Colonic mucosa (tissue), 4 donors: ENCODE data around the gene PUSL1. TPM values are rescaled to one million over a fixed set of nuclear protein-coding genes. Genes with fewer than 3 reads are reported as not detected.
A peak's percentile ranks its signal among the peaks of the same experiment; 100 is the strongest.

Experiments used
- DNase-seq: peaks from one replicate; pipeline ENCODE4 v3.0.0-alpha.2; 2020
- H3K27ac ChIP-seq: fragments of 200-600 bp; one replicate; pipeline ENCODE4 v1.8.0; 2021
- H3K27me3 ChIP-seq: fragments of 200-600 bp; one replicate; pipeline ENCODE4 v1.8.0; 2021
- H3K36me3 ChIP-seq: fragments of 200-600 bp; one replicate; pipeline ENCODE4 v1.8.0; 2021
- H3K4me1 ChIP-seq: fragments of 200-600 bp; one replicate; pipeline ENCODE4 v1.8.0; 2021; ENCODE audit warnings: mild to moderate bottlenecking
- H3K4me3 ChIP-seq: fragments of 200-600 bp; one replicate; pipeline ENCODE4 v1.8.0; 2021
- H3K9ac ChIP-seq, 2 donors: one replicate each; pipeline ENCODE4 v1.7.0; 2013; ENCODE audit warnings: control low read depth in 2 of 2, low read depth in 2 of 2, low read length in 2 of 2
- H3K9me3 ChIP-seq: fragments of 200-600 bp; one replicate; pipeline ENCODE4 v1.8.0; 2021
- CTCF ChIP-seq: fragments of 200-600 bp; IDR thresholded peaks from one replicate; pipeline ENCODE4 v1.8.0; 2022; ENCODE audit warnings: antibody characterized with exemption, mild to moderate bottlenecking
- intact Hi-C: fragments of 100-400 bp; cut with DNase I; formaldehyde crosslinking; loops from one replicate; pipeline ENCODE4 v1.14.1; 2022
- total RNA-seq, 2 donors: library from RNA; stranded (reverse); fragmentation: NEBNext Ultra II Directional in 1 of 2; extraction: Animal tissue kit (Norgen Biotek cat#: 25700) in 1 of 2; gene quantifications; one replicate each; pipeline ENCODE4 v1.2.1, GENCODE V29; 2021
- donor health status: healthy.
- donor health status: DM: no; HTN: no; CAD: no.
- donor health status: DM: no; HTN: no; CAD: no.

PUSL1 gene
- total RNA-seq, 2 donors from 2014 or later = 14.3 to 35.8 TPM

- DNase-seq = no peak
- H3K27me3 ChIP-seq = no peaks in the 10 kb centered on the region
- H3K4me3 ChIP-seq = no peak overlapping the region
- intact Hi-C loops = no loop called here
- H3K4me1 ChIP-seq = peaks cover 6% of the 10 kb centered on the region
- H3K27ac ChIP-seq = no peak overlapping the region
- H3K36me3 ChIP-seq = no peaks in the 10 kb centered on the region
- peak overlapping the region in 1 of 2 donors; percentile 46 for H3K9ac ChIP-seq
- TF ChIP-seq CTCF = no peak
- no peaks in the 10 kb centered on the region for H3K9me3 ChIP-seq
Measured at GRCh38 chr1:1330366-1331067, 22.1 kb downstream of the PUSL1 start.

GRCh38 chr1:1331068-1331965 lies 22.9 kb downstream of the PUSL1 start, which contains the start of gene TAS1R3:
Gene TAS1R3, plus strand, starts transcription at chr1:1331280. Its CDS starts 66 bp downstream, at chr1:1331346.
- no peak for TF ChIP-seq CTCF
- intact Hi-C loops = no loop called here
- Histone ChIP-seq H3K4me3 (no peak within 1 kb of the TSS), H3K36me3 (no peaks in the 10 kb centered on the region), H3K27me3 (no peaks in the 10 kb centered on the region), H3K27ac (no peak within 1 kb of the TSS), H3K9ac (peak within 1 kb of the TSS in 1 of 2 donors; percentile 46), H3K4me1 (no peaks in the 10 kb centered on the region), H3K9me3 (no peaks in the 10 kb centered on the region)
- no peak for DNase-seq

DNA sequence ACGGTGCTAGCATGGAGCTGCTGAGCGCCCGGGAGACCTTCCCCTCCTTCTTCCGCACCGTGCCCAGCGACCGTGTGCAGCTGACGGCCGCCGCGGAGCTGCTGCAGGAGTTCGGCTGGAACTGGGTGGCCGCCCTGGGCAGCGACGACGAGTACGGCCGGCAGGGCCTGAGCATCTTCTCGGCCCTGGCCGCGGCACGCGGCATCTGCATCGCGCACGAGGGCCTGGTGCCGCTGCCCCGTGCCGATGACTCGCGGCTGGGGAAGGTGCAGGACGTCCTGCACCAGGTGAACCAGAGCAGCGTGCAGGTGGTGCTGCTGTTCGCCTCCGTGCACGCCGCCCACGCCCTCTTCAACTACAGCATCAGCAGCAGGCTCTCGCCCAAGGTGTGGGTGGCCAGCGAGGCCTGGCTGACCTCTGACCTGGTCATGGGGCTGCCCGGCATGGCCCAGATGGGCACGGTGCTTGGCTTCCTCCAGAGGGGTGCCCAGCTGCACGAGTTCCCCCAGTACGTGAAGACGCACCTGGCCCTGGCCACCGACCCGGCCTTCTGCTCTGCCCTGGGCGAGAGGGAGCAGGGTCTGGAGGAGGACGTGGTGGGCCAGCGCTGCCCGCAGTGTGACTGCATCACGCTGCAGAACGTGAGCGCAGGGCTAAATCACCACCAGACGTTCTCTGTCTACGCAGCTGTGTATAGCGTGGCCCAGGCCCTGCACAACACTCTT lies 23.8 kb downstream of the PUSL1 start:
- no peak overlapping the region for H3K9ac ChIP-seq
- no peaks in the 10 kb centered on the region for H3K36me3 ChIP-seq
- no peak overlapping the region for H3K4me3 ChIP-seq
- H3K4me1 ChIP-seq = no peaks in the 10 kb centered on the region
- no peak overlapping the region for H3K27ac ChIP-seq
- intact Hi-C loops = no loop called here
- DNase-seq = no peak
- TF ChIP-seq CTCF = no peak
- H3K9me3 ChIP-seq = no peaks in the 10 kb centered on the region
- H3K27me3 ChIP-seq = no peaks in the 10 kb centered on the region

DNA sequence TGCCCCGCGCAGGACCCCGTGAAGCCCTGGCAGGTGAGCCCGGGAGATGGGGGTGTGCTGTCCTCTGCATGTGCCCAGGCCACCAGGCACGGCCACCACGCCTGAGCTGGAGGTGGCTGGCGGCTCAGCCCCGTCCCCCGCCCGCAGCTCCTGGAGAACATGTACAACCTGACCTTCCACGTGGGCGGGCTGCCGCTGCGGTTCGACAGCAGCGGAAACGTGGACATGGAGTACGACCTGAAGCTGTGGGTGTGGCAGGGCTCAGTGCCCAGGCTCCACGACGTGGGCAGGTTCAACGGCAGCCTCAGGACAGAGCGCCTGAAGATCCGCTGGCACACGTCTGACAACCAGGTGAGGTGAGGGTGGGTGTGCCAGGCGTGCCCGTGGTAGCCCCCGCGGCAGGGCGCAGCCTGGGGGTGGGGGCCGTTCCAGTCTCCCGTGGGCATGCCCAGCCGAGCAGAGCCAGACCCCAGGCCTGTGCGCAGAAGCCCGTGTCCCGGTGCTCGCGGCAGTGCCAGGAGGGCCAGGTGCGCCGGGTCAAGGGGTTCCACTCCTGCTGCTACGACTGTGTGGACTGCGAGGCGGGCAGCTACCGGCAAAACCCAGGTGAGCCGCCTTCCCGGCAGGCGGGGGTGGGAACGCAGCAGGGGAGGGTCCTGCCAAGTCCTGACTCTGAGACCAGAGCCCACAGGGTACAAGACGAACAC lies 24.5 kb downstream of the PUSL1 start:
- intact Hi-C loops = no loop called here
- Histone ChIP-seq H3K27me3 (no peaks in the 10 kb centered on the region), H3K36me3 (no peaks in the 10 kb centered on the region), H3K4me1 (no peaks in the 10 kb centered on the region), H3K27ac (no peak overlapping the region), H3K9ac (no peak overlapping the region), H3K4me3 (no peak overlapping the region), H3K9me3 (no peaks in the 10 kb centered on the region)
- no peak for TF ChIP-seq CTCF
- DNase-seq = no peak
